Nephron (organoid): ENCODE results near the gene TMPRSS3.

Experiments
- H3K27ac Mint-ChIP-seq, 3 experiments: 2 replicates each; pipeline ENCODE4 v1.8.0; 2020; ENCODE audit warnings: mixed read lengths in 3 of 3, mild to moderate bottlenecking in 2 of 3, moderate library complexity in 1 of 3
- H3K27me3 Mint-ChIP-seq: 2 replicates; pipeline ENCODE4 v1.8.0; 2021; ENCODE audit warnings: low read depth, mild to moderate bottlenecking, moderate library complexity, mixed read lengths
- H3K36me3 Mint-ChIP-seq: 2 replicates; pipeline ENCODE4 v1.8.0; 2020; ENCODE audit warnings: low read depth, mixed read lengths
- H3K4me1 Mint-ChIP-seq: 2 replicates; pipeline ENCODE4 v1.8.0; 2020; ENCODE audit warnings: mixed read lengths
- H3K4me3 Mint-ChIP-seq, 3 experiments: 2 replicates each; pipeline ENCODE4 v1.8.0; 2020; ENCODE audit warnings: mild to moderate bottlenecking in 3 of 3, mixed read lengths in 3 of 3, moderate library complexity in 2 of 3
- H3K9me3 Mint-ChIP-seq: 2 replicates; pipeline ENCODE4 v1.8.0; 2020; ENCODE audit warnings: mixed read lengths
- CTCF ChIP-seq, 3 experiments: fragments of 200-600 bp; sonication (generic); IDR thresholded peaks; one replicate each; pipeline ENCODE4 v1.5.0; 2021; ENCODE audit warnings: antibody characterized with exemption in 3 of 3; ENCODE audit not compliant: unreplicated experiment in 3 of 3

TMPRSS3 gene

GRCh38 chr21:42332557-42333317 lies 63.1 kb downstream of the TMPRSS3 start:
- Mint-ChIP-seq H3K36me3 (no peaks in the 10 kb centered on the region), H3K27me3 (peaks cover 42% of the 10 kb centered on the region), H3K4me1 (peaks cover 2% of the 10 kb centered on the region), H3K9me3 (peaks cover 25% of the 10 kb centered on the region), H3K4me3 (no peak overlapping the region), H3K27ac (no peak overlapping the region)
- TF ChIP-seq CTCF (IDR thresholded peaks at IDR 0.05; ENCODE audit: unreplicated experiment in 3 of 3) = no peak

GRCh38 chr21:42331660-42332059 lies 64.2 kb downstream of the TMPRSS3 start:
- Mint-ChIP-seq H3K9me3 (peaks cover 25% of the 10 kb centered on the region), H3K27me3 (peaks cover 39% of the 10 kb centered on the region), H3K27ac (no peak overlapping the region), H3K36me3 (no peaks in the 10 kb centered on the region), H3K4me3 (no peak overlapping the region), H3K4me1 (no peaks in the 10 kb centered on the region)
- no peak for TF ChIP-seq CTCF (IDR thresholded peaks at IDR 0.05; ENCODE audit: unreplicated experiment in 3 of 3)

- Mint-ChIP-seq H3K36me3 (no peaks in the 10 kb centered on the region), H3K4me3 (no peak overlapping the region), H3K27me3 (peaks cover 32% of the 10 kb centered on the region), H3K9me3 (peaks cover 26% of the 10 kb centered on the region), H3K4me1 (no peaks in the 10 kb centered on the region), H3K27ac (no peak overlapping the region)
- TF ChIP-seq CTCF (IDR thresholded peaks at IDR 0.05; ENCODE audit: unreplicated experiment in 3 of 3) = no peak
Measured at GRCh38 chr21:42330380-42331371, 65.2 kb downstream of the TMPRSS3 start.

- peaks cover 16% of the 10 kb centered on the region for H3K9me3 Mint-ChIP-seq
- TF ChIP-seq CTCF (IDR thresholded peaks at IDR 0.05; ENCODE audit: unreplicated experiment in 3 of 3) = no peak
- no peak overlapping the region for H3K4me3 Mint-ChIP-seq
- no peaks in the 10 kb centered on the region for H3K36me3 Mint-ChIP-seq
- H3K27ac Mint-ChIP-seq = no peak overlapping the region
- H3K4me1 Mint-ChIP-seq = no peaks in the 10 kb centered on the region
- peaks cover 8% of the 10 kb centered on the region for H3K27me3 Mint-ChIP-seq
Measured at GRCh38 chr21:42324896-42325295, 71.0 kb downstream of the TMPRSS3 start.
